ENCODE data around the gene TAF6. TPM values are rescaled to one million over a fixed set of nuclear protein-coding genes. Genes with fewer than 3 reads are reported as not detected.

The TAF6 gene
- total RNA-seq, 4 donors from 2014 or later: 31.7 to 59.3 (median 48.9) TPM

- no peak overlapping the region for H3K27ac ChIP-seq
- H3K36me3 ChIP-seq: no peaks in the 10 kb centered on the region
- TF ChIP-seq, protein P1, sequence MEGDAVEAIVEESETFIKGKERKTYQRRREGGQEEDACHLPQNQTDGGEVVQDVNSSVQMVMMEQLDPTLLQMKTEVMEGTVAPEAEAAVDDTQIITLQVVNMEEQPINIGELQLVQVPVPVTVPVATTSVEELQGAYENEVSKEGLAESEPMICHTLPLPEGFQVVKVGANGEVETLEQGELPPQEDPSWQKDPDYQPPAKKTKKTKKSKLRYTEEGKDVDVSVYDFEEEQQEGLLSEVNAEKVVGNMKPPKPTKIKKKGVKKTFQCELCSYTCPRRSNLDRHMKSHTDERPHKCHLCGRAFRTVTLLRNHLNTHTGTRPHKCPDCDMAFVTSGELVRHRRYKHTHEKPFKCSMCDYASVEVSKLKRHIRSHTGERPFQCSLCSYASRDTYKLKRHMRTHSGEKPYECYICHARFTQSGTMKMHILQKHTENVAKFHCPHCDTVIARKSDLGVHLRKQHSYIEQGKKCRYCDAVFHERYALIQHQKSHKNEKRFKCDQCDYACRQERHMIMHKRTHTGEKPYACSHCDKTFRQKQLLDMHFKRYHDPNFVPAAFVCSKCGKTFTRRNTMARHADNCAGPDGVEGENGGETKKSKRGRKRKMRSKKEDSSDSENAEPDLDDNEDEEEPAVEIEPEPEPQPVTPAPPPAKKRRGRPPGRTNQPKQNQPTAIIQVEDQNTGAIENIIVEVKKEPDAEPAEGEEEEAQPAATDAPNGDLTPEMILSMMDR (IDR thresholded peaks at IDR 0.05): no peak
- TF ChIP-seq POLR2AphosphoS5 (IDR thresholded peaks at IDR 0.05) (no peak), EP300 (IDR thresholded peaks at IDR 0.05) (no peak), POLR2A (IDR thresholded peaks at IDR 0.05) (no peak)
- H3K27me3 ChIP-seq: no peaks in the 10 kb centered on the region
- 53% methylated on average over 1 of the region's 1 CpG for WGBS
- no peak overlapping the region for H3K4me3 ChIP-seq
- H3K4me1 ChIP-seq: peaks cover 42% of the 10 kb centered on the region
- no peak for DNase-seq (ENCODE audit: low spot score in 2 of 2)
- H3K9me3 ChIP-seq: no peaks in the 10 kb centered on the region
Observed at GRCh38 chr7:100128637-100128963, 9.4 kb upstream of the TAF6 start.

DNA sequence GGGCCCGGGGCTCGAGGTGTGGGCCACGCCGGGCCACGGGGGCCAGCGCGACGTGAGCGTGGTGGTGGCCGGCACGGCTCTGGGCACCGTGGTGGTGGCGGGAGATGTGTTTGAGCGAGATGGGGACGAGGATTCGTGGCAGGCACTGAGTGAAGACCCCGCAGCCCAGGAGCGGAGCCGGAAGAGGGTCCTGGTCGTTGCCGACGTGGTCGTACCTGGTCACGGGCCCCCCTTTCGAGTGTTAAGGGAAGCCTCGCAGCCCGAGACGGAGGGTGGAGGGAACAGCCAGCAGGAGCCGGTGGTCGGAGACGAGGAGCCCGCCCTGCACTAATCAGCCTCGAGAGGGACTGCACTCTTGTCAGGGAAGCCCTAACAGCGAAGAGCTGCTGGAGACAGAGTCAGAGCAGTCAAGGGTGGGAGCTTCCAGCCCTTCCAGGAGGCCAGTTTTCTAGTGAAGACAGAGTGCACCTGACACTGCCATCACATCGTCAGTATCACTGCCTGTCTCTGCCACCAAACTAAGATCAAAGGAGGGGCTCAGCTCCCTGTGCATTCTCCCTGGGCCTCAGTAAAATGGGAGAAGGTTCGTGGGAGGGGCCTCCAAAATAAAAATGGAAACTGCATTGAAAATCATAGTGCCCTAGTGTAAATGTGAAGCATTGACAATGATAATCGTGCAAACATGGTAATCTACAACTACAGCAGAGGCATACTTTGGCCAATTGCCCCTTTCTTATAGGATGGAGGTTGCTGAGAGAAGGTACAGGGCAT is 8.9 kb upstream of the TAF6 start:
- WGBS: 5% methylated on average over 19 of the region's 37 CpGs
- no peak for DNase-seq (ENCODE audit: low spot score in 2 of 2)
- H3K27me3 ChIP-seq: no peaks in the 10 kb centered on the region
- H3K36me3 ChIP-seq: no peaks in the 10 kb centered on the region
- no peak for TF ChIP-seq POLR2A (IDR thresholded peaks at IDR 0.05)
- TF ChIP-seq POLR2AphosphoS5 (IDR thresholded peaks at IDR 0.05): no peak
- TF ChIP-seq, protein P1 (IDR thresholded peaks at IDR 0.05): no peak
- no peak for TF ChIP-seq EP300 (IDR thresholded peaks at IDR 0.05)
- H3K4me3 ChIP-seq: peak overlapping the region; percentile 91
- peak overlapping the region; percentile 99 for H3K27ac ChIP-seq
- peaks cover 42% of the 10 kb centered on the region for H3K4me1 ChIP-seq
- H3K9me3 ChIP-seq: no peaks in the 10 kb centered on the region

- DNase-seq (ENCODE audit: low spot score in 2 of 2): peak; percentile 91 to 97
- H3K4me3 ChIP-seq: peak within 1 kb of the TSS; percentile 91
- H3K9me3 ChIP-seq: no peaks in the 10 kb centered on the region
- TF ChIP-seq POLR2AphosphoS5 (IDR thresholded peaks at IDR 0.05) (peak in 2 of 3 donors; percentile 28 to 71), EP300 (IDR thresholded peaks at IDR 0.05) (no peak)
- H3K27ac ChIP-seq: peak within 1 kb of the TSS; percentile 99
- H3K27me3 ChIP-seq: no peaks in the 10 kb centered on the region
- H3K36me3 ChIP-seq: no peaks in the 10 kb centered on the region
- peaks cover 42% of the 10 kb centered on the region for H3K4me1 ChIP-seq
- WGBS: under 1% methylated on average over 27 of the region's 85 CpGs
Observed at GRCh38 chr7:100126931-100127865, 8.0 kb upstream of the TAF6 start, which contains the start of gene MBLAC1. Gene MBLAC1 (plus strand): TSS chr7:100126967. CDS start chr7:100127396, 429 bp downstream.

DNA sequence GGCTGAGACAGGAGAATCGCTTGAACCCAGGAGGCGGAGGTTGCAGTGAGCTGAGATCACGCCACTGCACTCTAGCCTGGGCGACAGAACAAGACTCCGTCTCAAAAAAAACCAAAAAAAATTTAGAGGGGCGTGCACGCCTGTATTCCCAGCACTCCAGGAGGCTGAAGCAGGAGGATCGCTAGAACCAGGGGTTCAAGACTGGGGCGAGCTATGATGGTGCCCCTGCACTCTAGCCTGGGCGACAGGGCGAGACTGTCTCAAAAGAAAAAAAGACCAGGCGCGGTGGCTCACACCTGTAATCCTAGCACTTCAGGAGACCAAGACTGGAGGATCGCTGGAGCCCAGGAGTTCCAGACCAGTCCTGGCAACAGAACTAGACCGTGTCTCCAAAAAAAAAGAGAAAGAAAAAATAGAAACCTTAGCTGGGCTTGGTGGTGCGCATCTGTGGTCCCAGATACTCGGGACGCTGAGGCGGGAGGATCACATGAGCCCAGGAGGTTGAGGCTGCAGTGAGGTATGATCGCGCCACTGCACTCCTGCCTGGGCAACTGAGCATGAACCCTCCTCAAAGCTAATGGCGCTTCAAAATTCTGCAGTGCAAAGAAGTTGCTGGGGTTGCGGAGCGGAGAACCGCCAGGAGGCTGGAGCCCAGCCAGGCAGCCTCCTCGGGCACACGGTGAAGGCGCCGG is 7.2 kb upstream of the TAF6 start:
- WGBS: 13% methylated on average over 24 of the region's 29 CpGs
- H3K27ac ChIP-seq: peak overlapping the region; percentile 99
- TF ChIP-seq POLR2A (IDR thresholded peaks at IDR 0.05): no peak
- TF ChIP-seq POLR2AphosphoS5 (IDR thresholded peaks at IDR 0.05): peak in 1 of 3 donors; percentile 5
- TF ChIP-seq EP300 (IDR thresholded peaks at IDR 0.05): no peak
- TF ChIP-seq, protein P1 (IDR thresholded peaks at IDR 0.05): peak in 1 of 2 donors; percentile 1
- no peaks in the 10 kb centered on the region for H3K9me3 ChIP-seq
- no peaks in the 10 kb centered on the region for H3K36me3 ChIP-seq
- DNase-seq (ENCODE audit: low spot score in 2 of 2): no peak
- no peaks in the 10 kb centered on the region for H3K27me3 ChIP-seq
- peaks cover 41% of the 10 kb centered on the region for H3K4me1 ChIP-seq
- peak overlapping the region; percentile 91 for H3K4me3 ChIP-seq
